ENCODE results near the gene SPEG. TPM values are rescaled to one million over a fixed set of nuclear protein-coding genes. Genes with fewer than 3 reads are reported as not detected.

The SPEG gene
- total RNA-seq, 1 donor from 2014 or later = 0.09 TPM

DNA sequence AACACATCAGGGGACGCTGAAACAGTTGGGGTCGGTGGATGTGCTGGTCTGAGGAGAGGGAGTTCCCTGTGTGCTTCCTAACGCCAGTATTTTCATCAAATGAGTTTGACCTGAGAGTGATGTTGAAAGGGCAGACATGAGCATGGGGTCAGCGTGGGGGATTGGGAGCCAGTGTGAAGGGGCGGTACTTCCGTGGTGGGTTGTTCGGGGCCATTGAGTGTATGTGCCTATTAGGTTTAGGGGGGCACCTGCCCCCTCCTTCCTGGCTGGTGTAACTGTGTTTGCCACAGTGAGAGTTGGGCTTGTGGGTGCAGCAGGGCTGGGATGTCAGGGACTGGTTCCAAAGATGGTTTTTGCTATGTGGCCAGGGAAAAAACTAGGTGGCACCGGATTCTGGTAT lies 24.4 kb downstream of the SPEG start:
- TF ChIP-seq, protein P1, sequence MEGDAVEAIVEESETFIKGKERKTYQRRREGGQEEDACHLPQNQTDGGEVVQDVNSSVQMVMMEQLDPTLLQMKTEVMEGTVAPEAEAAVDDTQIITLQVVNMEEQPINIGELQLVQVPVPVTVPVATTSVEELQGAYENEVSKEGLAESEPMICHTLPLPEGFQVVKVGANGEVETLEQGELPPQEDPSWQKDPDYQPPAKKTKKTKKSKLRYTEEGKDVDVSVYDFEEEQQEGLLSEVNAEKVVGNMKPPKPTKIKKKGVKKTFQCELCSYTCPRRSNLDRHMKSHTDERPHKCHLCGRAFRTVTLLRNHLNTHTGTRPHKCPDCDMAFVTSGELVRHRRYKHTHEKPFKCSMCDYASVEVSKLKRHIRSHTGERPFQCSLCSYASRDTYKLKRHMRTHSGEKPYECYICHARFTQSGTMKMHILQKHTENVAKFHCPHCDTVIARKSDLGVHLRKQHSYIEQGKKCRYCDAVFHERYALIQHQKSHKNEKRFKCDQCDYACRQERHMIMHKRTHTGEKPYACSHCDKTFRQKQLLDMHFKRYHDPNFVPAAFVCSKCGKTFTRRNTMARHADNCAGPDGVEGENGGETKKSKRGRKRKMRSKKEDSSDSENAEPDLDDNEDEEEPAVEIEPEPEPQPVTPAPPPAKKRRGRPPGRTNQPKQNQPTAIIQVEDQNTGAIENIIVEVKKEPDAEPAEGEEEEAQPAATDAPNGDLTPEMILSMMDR (IDR thresholded peaks at IDR 0.05) = no peak
- no peak for ATAC-seq (ENCODE audit: low read depth)
- intact Hi-C loops (cut with micrococcal nuclease) = loop anchor here (1.0 kb wide), 2 partner anchors 56 to 71 kb away; no protein-coding TSS in a partner anchor
- H3K27me3 Mint-ChIP-seq = peaks cover 18% of the 10 kb centered on the region
- no peak overlapping the region for H3K27ac Mint-ChIP-seq
- no peak for DNase-seq
- no peaks in the 10 kb centered on the region for H3K36me3 Mint-ChIP-seq (ENCODE audit: low read depth)
- ChIA-PET CTCF (interaction anchor here (1.0 to 4.9 kb wide), 3 partner anchors 57 to 81 kb away, joined by 3 to 53 read pairs (median 9); no protein-coding TSS in a partner anchor), POLR2A (no interaction called here)
- H3K4me3 Mint-ChIP-seq = no peak overlapping the region
- no peaks in the 10 kb centered on the region for H3K4me1 Mint-ChIP-seq
- no peaks in the 10 kb centered on the region for H3K9me3 Mint-ChIP-seq

DNA sequence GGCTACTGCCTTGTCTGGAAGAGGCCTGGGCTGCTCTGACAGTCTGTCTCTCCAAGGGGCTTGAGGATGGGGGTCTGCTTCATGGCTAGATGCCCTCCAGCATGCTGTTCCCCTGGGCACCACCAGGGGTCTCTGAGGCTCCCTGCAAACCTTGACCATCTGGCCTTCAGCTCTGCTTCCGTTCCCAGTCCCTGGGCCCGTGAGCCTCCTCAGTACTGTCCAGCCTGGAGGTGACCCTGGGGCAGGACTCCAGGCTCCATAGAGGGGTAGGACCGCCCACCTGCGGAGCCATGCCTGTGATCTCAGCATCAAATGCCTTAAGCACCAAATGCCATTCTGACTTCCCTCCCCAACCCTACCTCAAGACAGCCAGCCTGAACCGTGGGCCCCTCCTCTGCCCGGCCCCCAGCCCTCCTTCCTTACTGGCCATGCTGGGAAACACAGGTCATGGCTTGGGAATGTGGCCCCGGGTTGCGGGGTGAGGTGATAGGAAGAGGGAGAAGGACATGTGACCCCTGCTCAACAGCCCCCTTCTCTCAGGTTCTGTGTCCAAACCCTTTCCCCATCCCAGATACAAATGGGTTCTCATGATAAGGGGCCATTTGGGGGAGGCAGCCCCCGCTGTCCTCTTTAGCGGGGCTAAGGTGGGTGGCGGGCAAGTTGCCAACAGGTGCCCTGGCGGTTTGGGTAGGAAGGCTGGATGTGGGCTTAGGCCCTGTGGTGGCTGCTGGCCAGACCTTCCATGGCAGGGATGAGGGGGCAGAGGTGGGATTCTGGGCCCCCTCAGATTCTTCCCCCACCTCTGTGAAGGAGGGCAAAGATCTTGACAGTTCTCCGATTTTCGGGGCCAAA lies 25.0 kb downstream of the SPEG start:
- ChIA-PET POLR2A (no interaction called here), CTCF (interaction anchor here (1.0 to 4.9 kb wide), 2 partner anchors 70 to 80 kb away, joined by 3 to 53 read pairs; no protein-coding TSS in a partner anchor)
- no peaks in the 10 kb centered on the region for H3K9me3 Mint-ChIP-seq
- H3K27ac Mint-ChIP-seq = no peak overlapping the region
- H3K4me1 Mint-ChIP-seq = no peaks in the 10 kb centered on the region
- intact Hi-C loops (cut with micrococcal nuclease) = loop anchor here (1.0 kb wide), 2 partner anchors 56 to 71 kb away; no protein-coding TSS in a partner anchor
- H3K4me3 Mint-ChIP-seq = no peak overlapping the region
- ATAC-seq (ENCODE audit: low read depth) (peak; percentile 62), DNase-seq (peak; percentile 39)
- H3K36me3 Mint-ChIP-seq (ENCODE audit: low read depth) = no peaks in the 10 kb centered on the region
- TF ChIP-seq, protein P1 (IDR thresholded peaks at IDR 0.05) = peak; percentile 70
- H3K27me3 Mint-ChIP-seq = peaks cover 13% of the 10 kb centered on the region

DNA sequence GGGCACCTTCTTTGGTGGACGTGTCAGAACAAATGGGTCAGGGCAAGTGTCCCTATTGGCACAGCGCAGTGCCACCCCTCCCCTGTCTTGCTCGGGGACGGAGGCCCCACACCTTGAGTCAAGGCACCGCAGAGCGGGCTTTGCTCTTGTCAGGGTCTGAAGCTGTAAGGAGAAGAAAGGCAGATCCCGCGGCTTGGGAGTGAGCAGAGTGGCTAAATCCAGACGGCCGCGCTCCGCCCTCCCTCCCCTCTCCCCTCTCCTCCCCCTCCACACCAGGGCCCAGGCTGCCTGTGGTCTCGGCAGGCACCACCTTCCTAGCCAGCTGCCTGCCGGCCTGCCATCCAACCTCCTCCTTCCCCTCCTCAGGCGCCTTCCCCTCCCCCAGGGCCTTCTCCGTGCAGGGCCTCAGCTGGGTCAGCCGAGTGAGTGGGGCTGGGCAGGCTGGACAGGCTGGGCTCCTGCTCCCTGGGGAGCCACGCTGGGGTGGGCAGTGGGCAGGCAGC lies 25.8 kb downstream of the SPEG start:
- CTCF ChIA-PET = interaction anchor here (1.4 to 4.9 kb wide), 2 partner anchors 38 to 69 kb away, joined by 3 to 53 read pairs; partner anchors contain the start of gene GMPPA
- TF ChIP-seq, protein P1 (IDR thresholded peaks at IDR 0.05) = no peak
- POLR2A ChIA-PET = no interaction called here
- Mint-ChIP-seq H3K27me3 (peaks cover 13% of the 10 kb centered on the region), H3K9me3 (no peaks in the 10 kb centered on the region), H3K4me1 (no peaks in the 10 kb centered on the region), H3K36me3 (ENCODE audit: low read depth) (no peaks in the 10 kb centered on the region), H3K4me3 (no peak overlapping the region), H3K27ac (no peak overlapping the region)
- DNase-seq (no peak), ATAC-seq (ENCODE audit: low read depth) (no peak)
- intact Hi-C loops (cut with micrococcal nuclease) = no loop called here

DNA sequence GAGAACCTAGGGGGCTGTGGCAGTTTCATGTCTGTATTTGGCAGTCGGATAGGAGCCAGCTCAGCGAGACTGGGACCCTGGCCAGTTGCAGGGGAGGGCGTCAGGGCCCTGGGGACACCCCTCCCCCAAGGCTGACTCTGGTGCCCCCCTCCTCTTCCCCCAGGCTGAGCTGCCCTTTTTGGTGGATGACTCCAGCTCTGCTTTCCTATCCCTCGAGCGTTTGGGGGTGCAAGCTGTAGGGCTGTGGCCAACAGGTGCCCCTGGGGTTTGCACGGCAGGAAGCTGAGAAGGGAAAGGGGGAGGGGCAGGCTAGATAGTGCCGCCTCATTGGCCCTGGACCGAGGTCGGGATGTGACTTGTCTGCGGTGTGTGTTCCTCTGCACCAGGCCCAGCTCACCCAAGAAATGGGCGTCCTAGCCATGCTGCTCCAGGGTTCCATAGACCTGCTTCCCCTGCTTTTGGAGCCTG lies 26.4 kb downstream of the SPEG start:
- TF ChIP-seq, protein P1 (IDR thresholded peaks at IDR 0.05) = no peak
- ChIA-PET CTCF (interaction anchor here (1.4 to 4.9 kb wide), 2 partner anchors 37 to 69 kb away, joined by 3 to 53 read pairs; partner anchors contain the start of gene GMPPA), POLR2A (no interaction called here)
- Mint-ChIP-seq H3K27ac (no peak overlapping the region), H3K27me3 (peaks cover 13% of the 10 kb centered on the region), H3K4me1 (no peaks in the 10 kb centered on the region), H3K36me3 (ENCODE audit: low read depth) (no peaks in the 10 kb centered on the region), H3K4me3 (no peak overlapping the region), H3K9me3 (no peaks in the 10 kb centered on the region)
- DNase-seq (no peak), ATAC-seq (ENCODE audit: low read depth) (no peak)
- intact Hi-C loops (cut with micrococcal nuclease) = no loop called here

DNA sequence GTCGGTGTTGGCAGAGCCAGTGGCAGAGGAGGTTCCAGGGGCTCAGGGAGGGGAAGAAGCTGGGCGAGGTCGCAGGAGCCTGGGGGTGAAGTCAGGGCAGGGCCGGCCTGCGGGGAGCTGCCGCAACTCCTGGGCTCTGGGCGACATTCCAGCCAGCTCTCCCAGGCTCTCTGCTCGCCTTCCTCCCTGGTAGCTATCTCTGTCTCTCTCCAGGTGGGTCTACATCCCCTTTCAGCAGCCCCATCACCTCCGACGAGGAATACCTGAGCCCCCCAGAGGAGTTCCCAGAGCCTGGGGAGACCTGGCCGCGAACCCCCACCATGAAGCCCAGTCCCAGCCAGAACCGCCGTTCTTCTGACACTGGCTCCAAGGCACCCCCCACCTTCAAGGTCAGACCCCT lies 27.0 kb downstream of the SPEG start:
- H3K27me3 Mint-ChIP-seq = peaks cover 10% of the 10 kb centered on the region
- ChIA-PET POLR2A (no interaction called here), CTCF (interaction anchor here (1.4 to 4.9 kb wide), 2 partner anchors 37 to 68 kb away, joined by 3 to 53 read pairs; partner anchors contain the start of gene GMPPA)
- no peaks in the 10 kb centered on the region for H3K9me3 Mint-ChIP-seq
- ATAC-seq (ENCODE audit: low read depth) = no peak
- H3K4me3 Mint-ChIP-seq = no peak overlapping the region
- TF ChIP-seq, protein P1 (IDR thresholded peaks at IDR 0.05) = no peak
- H3K27ac Mint-ChIP-seq = no peak overlapping the region
- DNase-seq = no peak
- no peaks in the 10 kb centered on the region for H3K36me3 Mint-ChIP-seq (ENCODE audit: low read depth)
- no peaks in the 10 kb centered on the region for H3K4me1 Mint-ChIP-seq
- intact Hi-C loops (cut with micrococcal nuclease) = no loop called here
